Coronary artery (tissue), 2 donors: Measurements from ENCODE around the gene TENT4A.

Experiments
- DNase-seq: peaks from one replicate; pipeline ENCODE4 v3.0.0-alpha.2; 2017; ENCODE audit warnings: low spot score
- H3K27ac ChIP-seq, 2 donors: fragments of 200-600 bp; sonication (generic); one replicate each; pipeline ENCODE4 v1.5.1; 2016 to 2019
- H3K4me3 ChIP-seq: fragments of 200-600 bp; sonication (generic); 2 replicates; pipeline ENCODE4 v1.5.1; 2016; ENCODE audit warnings: mild to moderate bottlenecking, moderate library complexity
- TF ChIP-seq, protein P1 (sequence below): fragments of 200-600 bp; sonication (generic); IDR thresholded peaks from one replicate; pipeline ENCODE4 v1.5.1; 2019; ENCODE audit warnings: antibody characterized with exemption

The TENT4A gene

DNA sequence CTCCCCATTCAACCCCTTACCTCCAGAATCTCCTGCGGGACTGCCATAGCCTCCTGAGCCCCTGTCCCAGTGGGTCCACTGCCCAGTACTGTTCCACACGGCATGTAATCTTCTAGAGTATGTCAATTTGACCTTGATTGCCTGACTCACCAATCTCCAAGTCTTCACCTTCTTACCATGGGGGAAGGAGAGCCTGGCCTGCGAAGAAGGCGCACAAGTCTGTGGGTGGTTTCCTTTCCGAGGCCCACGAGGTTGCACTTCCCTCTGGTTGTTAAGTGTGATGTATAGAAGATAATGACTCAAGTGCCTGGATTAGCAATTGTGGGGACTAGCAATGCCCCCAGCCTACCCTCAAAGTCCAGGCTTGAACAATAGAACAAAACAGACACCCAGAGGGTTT is 8.1 kb upstream of the TENT4A start:
- TF ChIP-seq, protein P1, sequence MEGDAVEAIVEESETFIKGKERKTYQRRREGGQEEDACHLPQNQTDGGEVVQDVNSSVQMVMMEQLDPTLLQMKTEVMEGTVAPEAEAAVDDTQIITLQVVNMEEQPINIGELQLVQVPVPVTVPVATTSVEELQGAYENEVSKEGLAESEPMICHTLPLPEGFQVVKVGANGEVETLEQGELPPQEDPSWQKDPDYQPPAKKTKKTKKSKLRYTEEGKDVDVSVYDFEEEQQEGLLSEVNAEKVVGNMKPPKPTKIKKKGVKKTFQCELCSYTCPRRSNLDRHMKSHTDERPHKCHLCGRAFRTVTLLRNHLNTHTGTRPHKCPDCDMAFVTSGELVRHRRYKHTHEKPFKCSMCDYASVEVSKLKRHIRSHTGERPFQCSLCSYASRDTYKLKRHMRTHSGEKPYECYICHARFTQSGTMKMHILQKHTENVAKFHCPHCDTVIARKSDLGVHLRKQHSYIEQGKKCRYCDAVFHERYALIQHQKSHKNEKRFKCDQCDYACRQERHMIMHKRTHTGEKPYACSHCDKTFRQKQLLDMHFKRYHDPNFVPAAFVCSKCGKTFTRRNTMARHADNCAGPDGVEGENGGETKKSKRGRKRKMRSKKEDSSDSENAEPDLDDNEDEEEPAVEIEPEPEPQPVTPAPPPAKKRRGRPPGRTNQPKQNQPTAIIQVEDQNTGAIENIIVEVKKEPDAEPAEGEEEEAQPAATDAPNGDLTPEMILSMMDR = no peak
- H3K27ac ChIP-seq = peak overlapping the region; percentile 61 to 87

DNA sequence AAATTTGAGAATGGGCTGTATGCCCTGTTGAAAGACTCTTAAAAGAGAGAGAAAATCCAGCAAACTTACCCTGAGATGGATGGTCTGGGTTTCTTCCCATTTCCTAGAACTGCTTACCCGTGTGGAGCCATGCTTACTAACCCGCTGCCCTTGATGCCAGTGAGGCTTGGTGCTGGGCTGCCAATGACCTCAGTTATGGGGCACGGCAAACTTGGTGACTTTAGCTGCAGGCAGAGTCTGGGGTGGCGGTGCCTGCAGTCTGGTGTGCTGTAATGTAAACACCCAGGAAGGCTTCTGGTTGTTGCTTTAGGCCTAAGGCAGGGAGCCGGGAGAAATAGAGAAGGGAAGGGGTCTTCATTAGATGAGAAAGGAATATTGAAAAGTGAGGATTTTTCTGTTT is 7.3 kb upstream of the TENT4A start:
- TF ChIP-seq, protein P1 = no peak
- Histone ChIP-seq H3K4me3 (no peak overlapping the region), H3K27ac (no peak overlapping the region)
- DNase-seq = no peak

More for the DNA sequence above, 8.1 kb upstream of the TENT4A start:
- H3K4me3 ChIP-seq = no peak overlapping the region
- no peak for DNase-seq

DNA sequence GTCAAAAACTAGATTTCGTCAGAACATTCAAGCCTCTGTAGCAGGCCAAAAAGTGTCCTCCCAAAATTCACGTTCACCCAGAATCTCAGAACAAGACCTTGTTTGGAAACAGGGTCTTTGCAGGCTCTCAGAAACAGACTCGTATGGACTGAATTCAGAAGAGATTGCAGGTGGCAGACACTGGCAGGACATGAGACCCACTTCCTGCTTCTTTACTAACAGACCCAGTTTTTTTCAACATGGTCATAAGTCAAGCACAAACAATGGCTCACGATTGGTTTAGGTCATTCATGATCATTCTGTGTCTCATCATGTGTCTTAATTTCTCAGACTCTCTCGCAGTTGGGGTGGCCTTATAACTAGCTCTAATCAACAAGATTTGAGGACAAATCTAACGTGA is 5.4 kb upstream of the TENT4A start:
- no peak overlapping the region for H3K4me3 ChIP-seq
- no peak overlapping the region for H3K27ac ChIP-seq
- TF ChIP-seq, protein P1 = no peak
- DNase-seq = no peak

DNA sequence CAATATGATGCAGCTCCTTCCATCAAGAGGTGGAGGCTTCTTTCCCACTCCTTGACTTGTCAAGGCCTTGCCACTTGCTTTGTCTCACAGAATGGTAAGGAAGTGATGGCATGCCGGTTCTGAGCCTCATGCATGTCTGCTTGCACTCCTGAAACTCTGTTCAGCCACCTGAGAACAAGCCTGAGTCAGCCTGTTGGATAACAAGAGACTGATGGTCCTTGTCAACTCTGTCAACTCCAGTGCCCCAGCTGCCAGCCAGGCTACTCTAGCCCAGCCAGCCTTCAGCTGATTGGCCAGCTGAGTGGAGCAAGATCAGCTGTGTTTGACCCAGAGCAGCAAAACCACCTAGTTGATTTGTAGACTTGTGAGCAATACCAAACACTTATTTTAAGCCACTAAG is 4.4 kb upstream of the TENT4A start:
- no peak for DNase-seq
- no peak overlapping the region for H3K4me3 ChIP-seq

DNA sequence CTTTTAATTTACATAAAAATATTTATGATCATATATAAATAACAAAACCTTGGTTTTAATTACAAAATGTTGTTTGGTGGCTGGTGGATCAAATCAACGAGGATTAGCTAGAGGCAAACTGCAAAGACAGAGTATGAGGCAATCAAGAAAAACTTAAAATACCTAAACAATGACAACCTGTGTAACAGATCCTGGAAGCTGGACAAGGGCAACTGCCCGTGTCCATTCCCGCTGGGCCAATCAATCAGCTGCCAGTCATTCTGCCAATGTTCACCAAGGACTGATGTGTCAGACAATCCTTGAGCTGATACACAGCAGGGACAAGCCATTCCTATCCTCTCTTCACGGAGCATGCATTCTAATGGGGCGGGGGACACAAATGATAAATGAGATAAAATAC is 3.2 kb upstream of the TENT4A start:
- DNase-seq = no peak
- no peak overlapping the region for H3K27ac ChIP-seq
- TF ChIP-seq, protein P1 = no peak
- no peak overlapping the region for H3K4me3 ChIP-seq

More for the DNA sequence above, 4.4 kb upstream of the TENT4A start:
- TF ChIP-seq, protein P1 = no peak
- H3K27ac ChIP-seq = no peak overlapping the region

DNA sequence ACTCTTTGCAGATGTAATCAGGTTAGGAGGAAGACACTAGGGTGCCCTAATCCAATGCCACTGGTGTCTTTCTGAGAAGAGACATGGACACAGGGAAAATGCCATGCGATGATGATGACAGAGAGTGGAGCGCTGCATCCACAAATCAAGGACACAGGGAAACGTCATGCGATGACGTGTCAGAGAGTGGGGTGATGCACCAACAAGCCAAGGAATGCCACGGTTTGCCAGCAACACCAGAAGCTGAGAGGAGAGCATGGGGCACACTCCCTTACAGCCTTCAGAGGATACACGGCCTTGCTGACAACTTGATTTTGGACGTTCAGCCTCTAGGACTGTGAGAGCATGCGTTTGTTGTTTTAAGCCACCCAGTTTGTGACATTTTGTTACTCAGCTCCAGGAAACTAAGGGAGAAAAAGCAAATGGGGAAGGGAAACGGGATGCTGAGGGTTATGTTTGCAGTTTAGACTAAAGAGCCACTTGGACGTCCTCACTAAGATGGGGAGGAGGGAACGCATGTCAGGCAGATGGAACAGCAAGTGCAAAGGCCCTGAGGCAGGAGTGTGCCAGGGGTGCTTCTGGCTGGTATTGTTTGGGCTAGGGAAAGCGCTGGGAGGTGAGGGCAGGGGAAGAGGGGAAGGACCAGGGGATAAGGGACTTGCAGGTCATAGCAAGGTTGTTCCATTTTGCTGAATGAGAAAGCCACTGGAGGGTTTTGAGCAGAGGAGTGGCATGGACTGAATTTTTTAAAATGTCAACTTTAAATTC is 2.5 kb upstream of the TENT4A start:
- no peak overlapping the region for H3K27ac ChIP-seq
- TF ChIP-seq, protein P1 = no peak
- DNase-seq = no peak
- H3K4me3 ChIP-seq = no peak overlapping the region
